Neural crest cell (in vitro differentiated cells): ENCODE results near the gene TOP3A. TPM values are rescaled to one million over a fixed set of nuclear protein-coding genes. Genes with fewer than 3 reads are reported as not detected.
"Not testable (repeated sequence)": the region's sequence is repeated elsewhere in the genome, so short reads cannot be mapped to it uniquely, and the experiment has no call there.

ENCODE experiments used
- DNase-seq: peaks from one replicate; pipeline ENCODE4 v3.0.0; 2021; ENCODE audit warnings: low read depth, mixed read lengths, low spot score
- H3K27ac Mint-ChIP-seq: one replicate; pipeline ENCODE4 v1.8.0; 2021; ENCODE audit warnings: mild to moderate bottlenecking, mixed read lengths; ENCODE audit not compliant: unreplicated experiment
- H3K27me3 Mint-ChIP-seq: 2 replicates; pipeline ENCODE4 v1.8.0; 2021; ENCODE audit warnings: low read depth, mild to moderate bottlenecking, mixed read lengths
- H3K36me3 Mint-ChIP-seq: 2 replicates; pipeline ENCODE4 v1.8.0; 2021; ENCODE audit warnings: low read depth, mild to moderate bottlenecking, mixed read lengths
- H3K4me1 Mint-ChIP-seq: 2 replicates; pipeline ENCODE4 v1.8.0; 2021; ENCODE audit warnings: mixed read lengths
- H3K4me3 Mint-ChIP-seq: one replicate; pipeline ENCODE4 v1.8.0; 2021; ENCODE audit warnings: mild to moderate bottlenecking, mixed read lengths
- H3K9me3 Mint-ChIP-seq: 2 replicates; pipeline ENCODE4 v1.8.0; 2021; ENCODE audit warnings: mixed read lengths
- total RNA-seq: library from RNA; stranded (reverse); gene quantifications from 2 replicates; pipeline ENCODE4 v1.2.1, GENCODE V29; 2021
- TF ChIP-seq, protein P1 (sequence below): fragments of 200-600 bp; sonication (generic); conservative IDR thresholded peaks from 2 replicates; pipeline ENCODE4 v1.5.0; 2021; ENCODE audit warnings: antibody characterized with exemption, mild to moderate bottlenecking

Gene TOP3A
- total RNA-seq, 1 donor from 2014 or later = 107 TPM

- Mint-ChIP-seq H3K27me3 (no peaks in the 10 kb centered on the region), H3K36me3 (peaks cover 17% of the 10 kb centered on the region), H3K4me3 (no peak overlapping the region), H3K4me1 (peaks cover 27% of the 10 kb centered on the region), H3K27ac (no peak overlapping the region), H3K9me3 (no peaks in the 10 kb centered on the region)
- DNase-seq = no peak
- TF ChIP-seq, protein P1, sequence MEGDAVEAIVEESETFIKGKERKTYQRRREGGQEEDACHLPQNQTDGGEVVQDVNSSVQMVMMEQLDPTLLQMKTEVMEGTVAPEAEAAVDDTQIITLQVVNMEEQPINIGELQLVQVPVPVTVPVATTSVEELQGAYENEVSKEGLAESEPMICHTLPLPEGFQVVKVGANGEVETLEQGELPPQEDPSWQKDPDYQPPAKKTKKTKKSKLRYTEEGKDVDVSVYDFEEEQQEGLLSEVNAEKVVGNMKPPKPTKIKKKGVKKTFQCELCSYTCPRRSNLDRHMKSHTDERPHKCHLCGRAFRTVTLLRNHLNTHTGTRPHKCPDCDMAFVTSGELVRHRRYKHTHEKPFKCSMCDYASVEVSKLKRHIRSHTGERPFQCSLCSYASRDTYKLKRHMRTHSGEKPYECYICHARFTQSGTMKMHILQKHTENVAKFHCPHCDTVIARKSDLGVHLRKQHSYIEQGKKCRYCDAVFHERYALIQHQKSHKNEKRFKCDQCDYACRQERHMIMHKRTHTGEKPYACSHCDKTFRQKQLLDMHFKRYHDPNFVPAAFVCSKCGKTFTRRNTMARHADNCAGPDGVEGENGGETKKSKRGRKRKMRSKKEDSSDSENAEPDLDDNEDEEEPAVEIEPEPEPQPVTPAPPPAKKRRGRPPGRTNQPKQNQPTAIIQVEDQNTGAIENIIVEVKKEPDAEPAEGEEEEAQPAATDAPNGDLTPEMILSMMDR = no peak
Observed at GRCh38 chr17:18309202-18309601, 5.6 kb downstream of the TOP3A start.

GRCh38 chr17:18303206-18303605, 11.6 kb downstream of the TOP3A start:
- peaks cover 16% of the 10 kb centered on the region for H3K36me3 Mint-ChIP-seq

DNA sequence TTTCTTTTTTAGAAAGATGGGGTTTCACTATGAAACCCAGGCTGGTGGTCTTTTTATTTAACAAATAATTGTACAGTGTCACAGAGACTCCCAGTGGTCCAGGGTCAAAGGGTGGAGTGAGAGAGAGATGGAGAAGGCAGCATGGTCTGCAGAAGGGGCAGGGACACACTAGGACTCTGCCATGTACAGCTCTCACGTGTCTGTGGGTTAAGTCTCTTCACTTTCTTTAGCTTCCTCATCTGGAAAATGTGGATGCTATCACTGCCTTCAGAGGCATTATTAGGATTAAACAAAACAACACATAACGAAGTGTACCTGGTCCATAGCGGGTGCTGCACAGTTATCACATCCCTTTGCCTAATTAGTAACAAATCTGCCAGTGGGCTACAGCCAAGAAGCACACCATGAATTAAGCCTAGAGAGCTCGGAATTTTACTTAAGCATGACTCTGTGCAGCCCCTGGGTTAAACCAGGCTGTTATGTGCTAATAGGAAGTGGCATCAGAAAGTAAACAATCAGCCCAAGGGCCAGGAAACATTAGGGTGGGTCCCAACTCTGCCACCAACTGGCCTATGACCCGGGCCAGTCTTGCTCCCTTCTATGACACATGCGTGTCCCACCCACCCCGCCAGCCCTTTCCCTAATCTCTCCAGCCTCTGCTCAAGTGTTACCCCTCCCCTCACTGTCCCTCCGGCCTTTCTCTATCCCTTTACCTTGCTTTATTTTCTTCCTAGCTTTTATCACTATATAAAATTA, 13.9 kb downstream of the TOP3A start:
- Mint-ChIP-seq H3K27ac (no peak overlapping the region), H3K36me3 (peaks cover 19% of the 10 kb centered on the region), H3K4me1 (no peaks in the 10 kb centered on the region), H3K9me3 (no peaks in the 10 kb centered on the region), H3K4me3 (no peak overlapping the region), H3K27me3 (no peaks in the 10 kb centered on the region)
- TF ChIP-seq, protein P1 = no peak
- DNase-seq = no peak

More at GRCh38 chr17:18303206-18303605, 11.6 kb downstream of the TOP3A start:
- DNase-seq, H3K4me1 Mint-ChIP-seq, H3K4me3 Mint-ChIP-seq, H3K27me3 Mint-ChIP-seq, H3K9me3 Mint-ChIP-seq, H3K27ac Mint-ChIP-seq: not testable (repeated sequence)

DNA sequence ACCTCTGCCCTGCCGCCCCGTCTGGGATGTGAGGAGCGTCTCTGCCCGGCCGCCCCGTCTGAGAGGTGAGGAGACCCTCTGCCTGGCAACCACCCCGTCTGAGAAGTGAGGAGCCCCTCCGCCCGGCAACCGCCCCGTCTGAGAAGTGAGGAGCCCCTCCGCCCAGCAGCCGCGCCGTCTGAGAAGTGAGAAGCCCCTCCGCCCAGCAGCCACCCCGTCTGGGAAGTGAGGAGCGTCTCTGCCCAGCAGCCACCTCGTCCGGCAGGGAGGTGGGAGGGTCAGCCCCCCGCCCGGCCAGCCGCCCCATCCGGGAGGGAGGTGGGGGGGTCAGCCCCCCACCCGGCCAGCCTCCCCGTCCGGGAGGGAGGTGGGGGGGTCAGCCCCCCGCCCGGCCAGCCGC, 16.7 kb downstream of the TOP3A start:
- H3K36me3 Mint-ChIP-seq = peaks cover 21% of the 10 kb centered on the region
- not testable (repeated sequence) for H3K4me3 Mint-ChIP-seq, H3K27me3 Mint-ChIP-seq, H3K4me1 Mint-ChIP-seq, H3K9me3 Mint-ChIP-seq, DNase-seq, H3K27ac Mint-ChIP-seq

DNA sequence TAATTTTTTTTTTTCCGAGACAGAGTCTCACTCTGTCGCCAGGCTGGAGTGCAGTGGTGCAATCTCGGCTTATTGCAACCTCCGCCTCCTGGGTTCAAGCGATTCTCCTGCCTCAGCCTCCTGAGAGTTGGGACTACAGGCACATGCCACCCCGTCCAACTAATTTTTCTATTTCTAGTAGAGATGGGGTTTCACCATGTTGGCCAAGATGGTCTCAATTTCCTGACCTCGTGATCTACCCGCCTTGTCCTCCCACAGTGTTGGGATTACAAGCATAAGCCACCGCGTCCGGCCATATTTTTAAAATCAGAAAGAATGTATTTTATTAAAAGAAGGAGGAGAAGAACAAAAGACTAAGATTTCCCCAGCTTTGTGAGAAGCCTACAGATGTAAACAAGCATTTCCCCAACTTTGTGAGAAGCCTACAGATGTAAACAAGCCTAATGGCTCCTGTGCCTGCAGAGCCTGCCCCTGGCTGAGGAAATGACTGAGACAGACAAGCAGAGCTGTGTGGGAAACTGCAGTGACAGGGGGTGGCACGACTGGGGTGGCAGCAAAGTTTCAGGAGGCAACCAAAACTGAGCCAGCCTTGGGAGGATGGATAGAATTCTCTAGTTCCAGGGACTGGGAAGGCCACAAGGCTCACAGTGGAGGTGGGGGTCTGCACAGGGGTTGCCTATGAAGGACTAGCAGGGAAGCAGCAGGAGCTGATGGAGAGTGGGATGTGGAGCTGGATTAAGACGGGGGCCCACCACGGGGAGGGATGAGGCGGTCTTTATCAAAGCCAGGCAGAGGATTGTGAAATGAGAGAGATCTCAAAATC, 22.9 kb downstream of the TOP3A start:
- Mint-ChIP-seq H3K36me3 (peaks cover 19% of the 10 kb centered on the region), H3K9me3 (no peaks in the 10 kb centered on the region), H3K4me3 (no peak overlapping the region), H3K4me1 (no peaks in the 10 kb centered on the region), H3K27me3 (no peaks in the 10 kb centered on the region), H3K27ac (no peak overlapping the region)
- TF ChIP-seq, protein P1 = no peak
- DNase-seq = no peak

DNA sequence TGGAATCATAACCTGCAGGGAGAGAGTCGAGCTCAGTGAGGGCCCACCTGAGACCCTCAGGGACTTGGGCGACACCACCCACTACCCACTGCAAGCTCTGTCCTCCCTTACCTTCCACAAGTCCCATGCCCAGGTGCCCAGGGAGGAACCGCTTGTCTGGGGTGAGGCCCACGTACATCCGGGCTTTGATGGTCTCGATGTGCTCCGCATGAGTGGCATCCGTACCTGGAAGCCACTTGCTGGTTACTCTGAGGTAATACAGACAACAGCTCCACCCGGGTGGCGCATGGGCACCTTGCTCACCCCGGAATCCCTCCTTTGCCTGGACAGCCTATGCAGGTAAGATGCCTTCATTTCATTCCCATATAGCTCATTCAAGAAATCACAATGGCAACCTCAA, 29.5 kb downstream of the TOP3A start:
- Mint-ChIP-seq H3K4me3 (no peak overlapping the region), H3K27ac (no peak overlapping the region), H3K4me1 (no peaks in the 10 kb centered on the region), H3K9me3 (no peaks in the 10 kb centered on the region), H3K36me3 (peaks cover 12% of the 10 kb centered on the region), H3K27me3 (no peaks in the 10 kb centered on the region)
- no peak for DNase-seq
- TF ChIP-seq, protein P1 = no peak
